ENCODE results near the gene GABPB2. TPM values are rescaled to one million over a fixed set of nuclear protein-coding genes. Genes with fewer than 3 reads are reported as not detected.

The GABPB2 gene
- total RNA-seq, 1 donor from 2014 or later: 11.9 TPM

DNA sequence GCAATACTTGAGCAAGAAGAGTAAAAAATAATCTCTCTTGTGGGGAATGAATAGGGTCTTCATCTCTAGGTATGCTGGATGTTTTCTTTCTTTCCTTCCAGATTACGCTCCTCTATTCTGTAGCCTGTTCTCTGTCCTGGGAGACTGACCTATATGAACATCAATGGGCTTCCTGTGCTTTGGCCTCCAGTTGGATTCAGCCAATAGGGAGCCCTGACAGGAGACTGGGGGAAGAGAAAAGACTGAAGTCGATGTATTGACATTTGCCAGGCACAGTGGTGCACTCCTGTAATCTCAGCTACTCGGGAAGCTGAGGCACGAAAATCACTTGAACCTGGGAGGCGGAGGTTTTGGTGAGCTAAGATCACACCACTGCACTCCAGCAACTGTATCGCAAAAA, 58.2 kb downstream of the GABPB2 start:
- H3K27ac Mint-ChIP-seq: no peak overlapping the region
- no peaks in the 10 kb centered on the region for H3K36me3 Mint-ChIP-seq
- H3K4me1 Mint-ChIP-seq: peaks cover 10% of the 10 kb centered on the region
- H3K27me3 Mint-ChIP-seq (ENCODE audit: low read depth): peaks cover 21% of the 10 kb centered on the region
- H3K9me3 Mint-ChIP-seq: no peaks in the 10 kb centered on the region
- no peak for DNase-seq (ENCODE audit: low spot score in 2 of 2, unreplicated experiment in 2 of 2)
- TF ChIP-seq, protein P1, sequence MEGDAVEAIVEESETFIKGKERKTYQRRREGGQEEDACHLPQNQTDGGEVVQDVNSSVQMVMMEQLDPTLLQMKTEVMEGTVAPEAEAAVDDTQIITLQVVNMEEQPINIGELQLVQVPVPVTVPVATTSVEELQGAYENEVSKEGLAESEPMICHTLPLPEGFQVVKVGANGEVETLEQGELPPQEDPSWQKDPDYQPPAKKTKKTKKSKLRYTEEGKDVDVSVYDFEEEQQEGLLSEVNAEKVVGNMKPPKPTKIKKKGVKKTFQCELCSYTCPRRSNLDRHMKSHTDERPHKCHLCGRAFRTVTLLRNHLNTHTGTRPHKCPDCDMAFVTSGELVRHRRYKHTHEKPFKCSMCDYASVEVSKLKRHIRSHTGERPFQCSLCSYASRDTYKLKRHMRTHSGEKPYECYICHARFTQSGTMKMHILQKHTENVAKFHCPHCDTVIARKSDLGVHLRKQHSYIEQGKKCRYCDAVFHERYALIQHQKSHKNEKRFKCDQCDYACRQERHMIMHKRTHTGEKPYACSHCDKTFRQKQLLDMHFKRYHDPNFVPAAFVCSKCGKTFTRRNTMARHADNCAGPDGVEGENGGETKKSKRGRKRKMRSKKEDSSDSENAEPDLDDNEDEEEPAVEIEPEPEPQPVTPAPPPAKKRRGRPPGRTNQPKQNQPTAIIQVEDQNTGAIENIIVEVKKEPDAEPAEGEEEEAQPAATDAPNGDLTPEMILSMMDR (IDR thresholded peaks at IDR 0.05; ENCODE audit: unreplicated experiment): no peak
- H3K4me3 Mint-ChIP-seq: no peak overlapping the region

DNA sequence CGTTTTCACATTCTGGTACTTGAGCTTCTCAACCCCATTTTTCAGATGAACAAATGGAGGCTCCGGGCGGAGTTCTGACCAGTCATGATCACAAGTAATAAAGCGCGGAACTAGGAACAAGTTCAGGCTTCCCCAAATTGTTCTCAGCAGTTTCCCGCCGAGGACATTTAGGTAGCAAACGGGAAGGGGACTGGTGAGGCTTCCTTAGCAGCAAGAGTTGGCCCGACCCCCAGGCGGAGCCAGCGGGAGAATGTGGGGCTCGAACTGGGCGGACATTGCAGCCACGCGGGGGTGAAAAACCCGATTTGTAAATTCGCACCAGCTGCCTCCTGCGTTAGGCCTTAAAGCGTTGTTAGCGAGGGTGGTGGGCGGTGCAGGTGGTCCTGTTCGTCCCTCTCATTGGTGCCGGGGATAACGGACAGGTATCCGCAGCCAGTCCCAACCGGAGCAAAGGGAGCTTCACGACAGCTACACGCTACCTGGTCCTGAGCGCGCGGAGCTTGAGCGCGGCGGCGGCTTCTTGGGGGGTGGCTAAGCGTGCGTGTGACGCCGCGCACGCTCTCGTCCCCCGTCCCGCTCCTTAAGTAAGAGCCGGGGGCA, 60.5 kb downstream of the GABPB2 start:
- H3K27me3 Mint-ChIP-seq (ENCODE audit: low read depth): peaks cover 40% of the 10 kb centered on the region
- peaks cover 12% of the 10 kb centered on the region for H3K36me3 Mint-ChIP-seq
- H3K9me3 Mint-ChIP-seq: no peaks in the 10 kb centered on the region
- peak overlapping the region; percentile 68 for H3K27ac Mint-ChIP-seq
- peak overlapping the region; percentile 76 for H3K4me3 Mint-ChIP-seq
- TF ChIP-seq, protein P1 (IDR thresholded peaks at IDR 0.05; ENCODE audit: unreplicated experiment): no peak
- peak; percentile 81 to 87 for DNase-seq (ENCODE audit: low spot score in 2 of 2, unreplicated experiment in 2 of 2)
- peaks cover 10% of the 10 kb centered on the region for H3K4me1 Mint-ChIP-seq

DNA sequence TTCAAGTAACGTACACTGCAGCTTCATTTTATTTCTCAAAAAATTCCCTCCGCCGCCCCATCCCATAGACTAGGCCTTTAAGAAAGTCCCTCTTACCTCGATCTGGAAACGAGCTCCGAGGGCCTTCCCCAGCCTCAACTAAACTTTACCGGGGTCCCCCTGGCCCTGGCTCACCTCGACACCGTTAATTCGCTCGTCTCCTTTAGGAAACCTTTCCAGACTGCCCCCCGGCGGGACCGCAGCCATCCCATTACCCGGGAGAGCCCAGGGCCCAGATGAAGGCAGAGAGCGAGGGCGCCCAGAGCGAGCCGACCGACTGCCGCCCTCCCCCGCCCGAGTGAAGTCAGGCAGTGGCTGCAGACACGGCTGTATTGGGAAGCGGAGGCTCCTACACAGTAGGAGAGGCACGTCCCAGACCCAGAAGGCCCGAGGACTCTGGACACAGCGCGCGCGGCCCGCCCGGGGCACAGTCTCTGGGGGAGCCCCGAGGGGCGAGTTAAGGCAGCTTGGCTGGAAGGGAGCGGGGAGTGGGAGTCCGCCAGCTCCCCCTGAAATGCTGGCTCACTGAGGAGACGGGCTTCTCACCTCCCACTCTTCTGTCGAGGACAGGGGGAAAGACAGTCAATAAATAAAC, 61.3 kb downstream of the GABPB2 start:
- Mint-ChIP-seq H3K27ac (peak overlapping the region; percentile 68), H3K4me1 (peaks cover 10% of the 10 kb centered on the region), H3K4me3 (peak overlapping the region; percentile 76), H3K27me3 (ENCODE audit: low read depth) (peaks cover 40% of the 10 kb centered on the region), H3K9me3 (no peaks in the 10 kb centered on the region), H3K36me3 (peaks cover 19% of the 10 kb centered on the region)
- DNase-seq (ENCODE audit: low spot score in 2 of 2, unreplicated experiment in 2 of 2): peak in 1 of 2 experiments; percentile 68
- TF ChIP-seq, protein P1 (IDR thresholded peaks at IDR 0.05; ENCODE audit: unreplicated experiment): no peak

DNA sequence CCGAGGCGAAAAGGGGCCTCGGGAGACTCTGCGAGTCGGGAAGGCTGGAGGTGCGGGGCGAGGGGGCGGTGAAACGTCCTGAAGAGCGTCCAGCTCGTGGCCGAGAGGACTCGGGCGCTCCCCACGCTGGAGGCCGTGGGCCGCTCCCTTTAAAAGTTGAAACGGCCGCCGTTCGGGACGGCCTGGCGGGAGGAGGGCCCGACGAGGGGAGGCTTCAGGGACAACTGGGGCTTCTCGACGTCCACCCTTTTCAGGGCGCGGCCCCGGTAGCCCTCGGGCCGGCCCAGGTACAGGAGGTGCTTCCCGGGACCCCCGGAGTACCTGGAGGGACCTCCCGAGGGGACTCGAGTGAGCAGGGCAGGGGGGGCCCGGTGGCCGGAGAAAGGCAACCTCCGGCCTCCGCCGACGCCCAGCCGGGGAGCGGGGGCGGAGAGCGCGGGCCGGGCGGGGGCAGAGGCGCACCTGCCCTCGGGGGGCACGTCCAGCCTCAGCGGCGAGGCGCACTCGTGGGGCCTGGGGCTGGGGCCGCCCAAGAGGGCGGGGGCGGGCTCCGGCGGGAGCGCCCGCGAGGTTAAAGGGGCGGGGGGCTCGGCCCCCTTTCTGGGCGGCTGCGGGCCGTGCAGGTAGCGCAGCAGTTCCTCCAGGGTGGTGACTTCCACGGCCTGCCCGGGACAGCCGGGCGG, 61.9 kb downstream of the GABPB2 start:
- TF ChIP-seq, protein P1 (IDR thresholded peaks at IDR 0.05; ENCODE audit: unreplicated experiment): no peak
- H3K9me3 Mint-ChIP-seq: no peaks in the 10 kb centered on the region
- H3K27me3 Mint-ChIP-seq (ENCODE audit: low read depth): peaks cover 40% of the 10 kb centered on the region

DNA sequence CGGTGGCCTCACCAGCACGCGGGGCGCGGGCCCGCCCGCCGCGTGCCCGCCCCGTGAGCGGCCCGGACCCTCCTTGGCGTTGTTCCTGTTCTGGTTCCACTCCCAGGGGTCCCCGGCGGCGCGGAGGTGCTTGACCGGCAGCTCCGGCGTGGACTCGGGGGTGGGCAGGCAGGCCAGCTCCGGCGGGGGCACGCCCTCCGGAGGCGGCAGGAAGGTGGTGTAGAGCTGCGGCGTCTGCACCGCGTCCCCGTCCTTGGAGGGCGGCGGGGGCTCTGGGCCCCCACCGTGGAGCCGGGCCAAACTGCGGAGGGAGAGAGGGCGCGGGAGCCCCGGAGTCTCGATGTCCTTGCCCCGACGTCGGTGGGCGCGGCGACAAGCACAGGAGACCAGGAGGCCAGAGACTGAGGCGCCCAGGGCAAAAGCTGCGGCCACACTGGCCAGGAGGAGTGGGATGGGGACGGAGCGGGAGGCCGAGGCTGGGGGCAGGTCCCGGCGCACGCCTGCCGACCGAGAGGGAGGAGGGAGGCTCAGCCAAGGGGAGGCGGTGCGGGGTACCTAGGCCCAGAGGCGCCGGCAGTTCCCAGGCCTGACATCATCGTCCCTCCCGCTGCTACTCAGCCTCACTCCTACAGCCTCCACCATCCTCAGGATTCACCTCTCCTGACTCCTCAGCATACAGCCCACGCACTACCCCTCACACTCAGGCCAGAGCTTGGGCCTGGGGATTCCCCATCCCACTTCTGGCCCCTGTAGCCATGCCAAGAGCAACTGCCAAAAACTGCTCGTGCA, 62.7 kb downstream of the GABPB2 start:
- Mint-ChIP-seq H3K9me3 (no peaks in the 10 kb centered on the region), H3K27me3 (ENCODE audit: low read depth) (peaks cover 40% of the 10 kb centered on the region), H3K4me3 (peak overlapping the region; percentile 37), H3K4me1 (peaks cover 10% of the 10 kb centered on the region), H3K27ac (no peak overlapping the region), H3K36me3 (peaks cover 23% of the 10 kb centered on the region)
- DNase-seq (ENCODE audit: low spot score in 2 of 2, unreplicated experiment in 2 of 2): peak in 1 of 2 experiments; percentile 39
- TF ChIP-seq, protein P1 (IDR thresholded peaks at IDR 0.05; ENCODE audit: unreplicated experiment): no peak

More for the DNA sequence above, 61.9 kb downstream of the GABPB2 start:
- no peak for DNase-seq (ENCODE audit: low spot score in 2 of 2, unreplicated experiment in 2 of 2)
- peaks cover 22% of the 10 kb centered on the region for H3K36me3 Mint-ChIP-seq
- peak overlapping the region; percentile 76 for H3K4me3 Mint-ChIP-seq
- peaks cover 10% of the 10 kb centered on the region for H3K4me1 Mint-ChIP-seq
- no peak overlapping the region for H3K27ac Mint-ChIP-seq

Measured in mesothelial cell of epicardium (in vitro differentiated cells).